C4-2B (cell line): ENCODE measurements around the gene WWOX.
"Not testable (repeated sequence)": the region's sequence is repeated elsewhere in the genome, so short reads cannot be mapped to it uniquely, and the experiment has no call there.

Experiments
- ZFX ChIP-seq: fragments of 450-650 bp; IDR thresholded peaks from 2 replicates; pipeline ENCODE4 v1.6.1; 2017
- TF ChIP-seq, protein P1 (sequence below): fragments of 450-650 bp; conservative IDR thresholded peaks from 2 replicates; pipeline ENCODE4 v1.5.1; 2017; ENCODE audit warnings: mild to moderate bottlenecking

DNA sequence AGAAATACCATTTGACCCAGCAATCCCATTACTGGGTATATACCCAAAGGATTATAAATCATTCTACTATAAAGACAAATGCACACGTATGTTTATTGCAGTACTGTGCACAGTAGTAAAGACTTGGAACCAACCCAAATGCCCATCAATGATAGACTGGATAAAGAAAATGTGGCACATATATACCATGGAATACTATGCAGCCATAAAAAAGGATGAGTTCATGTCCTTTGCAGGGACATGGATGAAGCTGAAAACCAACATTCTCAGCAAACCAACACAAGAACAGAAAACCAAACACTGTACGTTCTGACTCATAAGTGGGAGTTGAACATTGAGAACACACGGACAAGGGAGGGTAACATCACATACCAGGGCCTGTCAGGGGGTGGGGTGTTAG is 1126.5 kb downstream of the WWOX start:
- TF ChIP-seq, protein P1, sequence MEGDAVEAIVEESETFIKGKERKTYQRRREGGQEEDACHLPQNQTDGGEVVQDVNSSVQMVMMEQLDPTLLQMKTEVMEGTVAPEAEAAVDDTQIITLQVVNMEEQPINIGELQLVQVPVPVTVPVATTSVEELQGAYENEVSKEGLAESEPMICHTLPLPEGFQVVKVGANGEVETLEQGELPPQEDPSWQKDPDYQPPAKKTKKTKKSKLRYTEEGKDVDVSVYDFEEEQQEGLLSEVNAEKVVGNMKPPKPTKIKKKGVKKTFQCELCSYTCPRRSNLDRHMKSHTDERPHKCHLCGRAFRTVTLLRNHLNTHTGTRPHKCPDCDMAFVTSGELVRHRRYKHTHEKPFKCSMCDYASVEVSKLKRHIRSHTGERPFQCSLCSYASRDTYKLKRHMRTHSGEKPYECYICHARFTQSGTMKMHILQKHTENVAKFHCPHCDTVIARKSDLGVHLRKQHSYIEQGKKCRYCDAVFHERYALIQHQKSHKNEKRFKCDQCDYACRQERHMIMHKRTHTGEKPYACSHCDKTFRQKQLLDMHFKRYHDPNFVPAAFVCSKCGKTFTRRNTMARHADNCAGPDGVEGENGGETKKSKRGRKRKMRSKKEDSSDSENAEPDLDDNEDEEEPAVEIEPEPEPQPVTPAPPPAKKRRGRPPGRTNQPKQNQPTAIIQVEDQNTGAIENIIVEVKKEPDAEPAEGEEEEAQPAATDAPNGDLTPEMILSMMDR: not testable (repeated sequence)
- TF ChIP-seq ZFX: not testable (repeated sequence)
